CD4-positive, alpha-beta T cell treated with Interleukin-1 beta for 1 hour (primary cell): ENCODE results near the gene PRKAG3.
A peak's percentile ranks its signal among the peaks of the same experiment; 100 is the strongest.

Experiments
- DNase-seq, 2 donors: peaks; one replicate each; pipeline ENCODE4 v3.0.0-alpha.2; 2020 to 2022

Gene PRKAG3

GRCh38 chr2:218831378-218831990 lies at the start of gene PRKAG3:
TSS of gene PRKAG3 (minus strand) at chr2:218831803.
- DNase-seq, result no peak

- no peak for DNase-seq
These were observed 49.4 kb upstream of the PRKAG3 start for GRCh38 chr2:218880859-218881594.

- peak; percentile 88 to 91 for DNase-seq
These were observed 48.7 kb upstream of the PRKAG3 start, which contains the start of gene WNT10A for GRCh38 chr2:218880102-218880858. TSS of gene WNT10A (plus strand) at chr2:218880852. CDS start at chr2:218880996, 144 bp downstream.

GRCh38 chr2:218879776-218880101 lies 48.1 kb upstream of the PRKAG3 start:
- DNase-seq, result no peak

GRCh38 chr2:218878926-218879761 lies 47.5 kb upstream of the PRKAG3 start:
- no peak for DNase-seq

GRCh38 chr2:218878486-218878885 lies 46.9 kb upstream of the PRKAG3 start:
- DNase-seq, result no peak

GRCh38 chr2:218877891-218878290 lies 46.3 kb upstream of the PRKAG3 start:
- DNase-seq, result no peak

GRCh38 chr2:218877331-218877730 lies 45.7 kb upstream of the PRKAG3 start:
- no peak for DNase-seq

- peak; percentile 72 to 85 for DNase-seq
These were observed 45.1 kb upstream of the PRKAG3 start for GRCh38 chr2:218876562-218877219.

- no peak for DNase-seq
These were observed 44.2 kb upstream of the PRKAG3 start for GRCh38 chr2:218875692-218876246.

GRCh38 chr2:218873359-218874194 lies 42.0 kb upstream of the PRKAG3 start:
- no peak for DNase-seq

GRCh38 chr2:218872645-218873358 lies 41.2 kb upstream of the PRKAG3 start:
- no peak for DNase-seq

GRCh38 chr2:218871345-218872302 lies 40.0 kb upstream of the PRKAG3 start:
- no peak for DNase-seq

- DNase-seq, result no peak
These were observed 39.4 kb upstream of the PRKAG3 start for GRCh38 chr2:218870984-218871344.

GRCh38 chr2:218869064-218869463 lies 37.5 kb upstream of the PRKAG3 start:
- DNase-seq, result no peak

- DNase-seq, result no peak
These were observed 36.3 kb upstream of the PRKAG3 start for GRCh38 chr2:218867900-218868299.

- DNase-seq, result no peak
These were observed 34.4 kb upstream of the PRKAG3 start for GRCh38 chr2:218865999-218866398.

- DNase-seq, result no peak
These were observed 33.8 kb upstream of the PRKAG3 start for GRCh38 chr2:218865396-218865795.

GRCh38 chr2:218863021-218863520 lies 31.5 kb upstream of the PRKAG3 start:
- DNase-seq, result no peak
